GM21576 (cell line): Measurements from ENCODE around the gene RHOB.
"Not testable (repeated sequence)": the region's sequence is repeated elsewhere in the genome, so short reads cannot be mapped to it uniquely, and the experiment has no call there.

Experiments
- ATAC-seq: cut with Tn5 transposase; IDR thresholded peaks from one replicate; pipeline ENCODE4 v1.9.1; 2021; ENCODE audit warnings: mild to moderate bottlenecking, moderate library complexity; ENCODE audit not compliant: unreplicated experiment

RHOB gene

GRCh38 chr2:20446917-20447436, at the start of gene RHOB:
RHOB (plus strand) TSS chr2:20447074; CDS start chr2:20447466, 392 bp downstream.
- ATAC-seq: peak; percentile 97

- no peak for ATAC-seq
Observed at GRCh38 chr2:20397811-20398447, 48.9 kb upstream of the RHOB start.

- no peak for ATAC-seq
Observed at GRCh38 chr2:20398956-20399567, 47.8 kb upstream of the RHOB start.

- ATAC-seq: no peak
Observed at GRCh38 chr2:20400306-20400705, 46.6 kb upstream of the RHOB start.

- ATAC-seq: no peak
Observed at GRCh38 chr2:20400787-20401488, 45.9 kb upstream of the RHOB start.

GRCh38 chr2:20401489-20401835, 45.4 kb upstream of the RHOB start:
- no peak for ATAC-seq

- no peak for ATAC-seq
Observed at GRCh38 chr2:20403774-20404312, 43.0 kb upstream of the RHOB start.

GRCh38 chr2:20404950-20405349, 41.9 kb upstream of the RHOB start:
- ATAC-seq: no peak

GRCh38 chr2:20409039-20409438, 37.8 kb upstream of the RHOB start:
- ATAC-seq: no peak

- no peak for ATAC-seq
Observed at GRCh38 chr2:20410556-20411277, 36.2 kb upstream of the RHOB start.

GRCh38 chr2:20411361-20411894, 35.4 kb upstream of the RHOB start:
- ATAC-seq: peak; percentile 100

GRCh38 chr2:20414806-20415205, 32.1 kb upstream of the RHOB start:
- ATAC-seq: no peak

- ATAC-seq: no peak
Observed at GRCh38 chr2:20415511-20415918, 31.4 kb upstream of the RHOB start.

GRCh38 chr2:20416723-20417122, 30.2 kb upstream of the RHOB start:
- ATAC-seq: no peak

- not testable (repeated sequence) for ATAC-seq
Observed at GRCh38 chr2:20417230-20417821, 29.5 kb upstream of the RHOB start.

- no peak for ATAC-seq
Observed at GRCh38 chr2:20418519-20418918, 28.4 kb upstream of the RHOB start.

- ATAC-seq: no peak
Observed at GRCh38 chr2:20419007-20419576, 27.8 kb upstream of the RHOB start.

GRCh38 chr2:20419752-20420151, 27.1 kb upstream of the RHOB start:
- ATAC-seq: no peak

- no peak for ATAC-seq
Observed at GRCh38 chr2:20421336-20421987, 25.4 kb upstream of the RHOB start.

- ATAC-seq: no peak
Observed at GRCh38 chr2:20421988-20422370, 24.9 kb upstream of the RHOB start.
